Stimulated activated naive CD4-positive, alpha-beta T cell treated with Interleukin-2 at 50 U/mL for 16 hours (primary cell): ENCODE results near the gene ENOX1.
"Not testable (repeated sequence)": the region's sequence is repeated elsewhere in the genome, so short reads cannot be mapped to it uniquely, and the experiment has no call there.

ENCODE experiments used
- DNase-seq: peaks from one replicate; lab custom pipeline; 2025; lab: John Stamatoyannopoulos, UW

The ENOX1 gene

DNA sequence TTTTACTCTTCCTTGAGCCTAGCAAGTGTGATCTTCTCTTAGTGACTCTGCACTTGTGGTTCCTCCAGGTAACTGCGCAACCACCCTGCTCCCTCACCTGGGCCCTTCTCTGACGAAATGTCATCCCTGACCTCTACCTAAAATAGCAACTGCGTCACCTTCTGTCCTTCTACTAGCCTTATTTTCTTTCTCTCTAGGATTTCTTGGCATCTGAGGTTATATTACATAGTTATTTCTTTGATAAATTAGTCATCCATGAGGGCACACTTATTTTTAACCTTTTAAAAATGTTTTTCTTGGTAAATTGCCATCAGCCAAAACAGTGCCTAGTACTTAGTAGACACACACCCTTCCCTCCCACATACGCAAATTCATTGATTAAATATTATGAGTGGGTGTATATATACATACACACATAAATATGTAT lies 355.5 kb downstream of the ENOX1 start:
- DNase-seq, result no peak

DNA sequence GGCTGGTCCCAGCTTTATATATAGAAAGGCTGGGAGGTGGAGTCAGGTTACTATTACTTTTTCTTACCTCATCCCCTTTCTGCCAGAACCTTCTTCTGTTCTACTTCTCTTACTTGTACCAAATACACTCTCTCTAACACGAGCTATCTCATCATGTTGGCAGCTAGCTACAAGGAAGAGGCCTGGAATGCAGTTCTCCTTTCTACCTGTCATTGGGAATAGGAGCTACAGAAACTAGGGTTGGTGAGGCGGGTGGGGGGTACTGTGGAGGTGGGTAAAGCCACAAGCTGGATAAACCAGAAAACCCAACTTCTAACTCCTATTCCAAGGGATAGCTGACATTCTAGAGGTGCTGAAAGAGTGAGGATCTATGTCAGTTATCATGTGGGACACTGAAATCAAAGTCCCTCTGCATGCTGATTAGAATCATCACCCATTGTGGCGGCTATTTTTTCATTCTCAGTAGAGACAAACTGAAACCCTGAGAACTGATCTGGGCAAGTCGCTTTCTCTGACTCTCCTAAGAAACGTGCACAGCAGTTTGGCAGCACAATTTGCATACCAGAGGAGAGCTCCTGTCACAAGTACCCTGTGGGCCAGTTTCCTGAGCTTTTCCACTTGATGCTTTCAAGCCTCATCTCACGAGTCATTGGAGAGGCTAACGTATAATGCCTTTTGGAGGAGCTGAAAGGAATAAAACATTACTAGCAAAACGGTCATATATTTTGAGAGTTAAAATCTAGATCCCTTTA lies 358.1 kb downstream of the ENOX1 start:
- no peak for DNase-seq

DNA sequence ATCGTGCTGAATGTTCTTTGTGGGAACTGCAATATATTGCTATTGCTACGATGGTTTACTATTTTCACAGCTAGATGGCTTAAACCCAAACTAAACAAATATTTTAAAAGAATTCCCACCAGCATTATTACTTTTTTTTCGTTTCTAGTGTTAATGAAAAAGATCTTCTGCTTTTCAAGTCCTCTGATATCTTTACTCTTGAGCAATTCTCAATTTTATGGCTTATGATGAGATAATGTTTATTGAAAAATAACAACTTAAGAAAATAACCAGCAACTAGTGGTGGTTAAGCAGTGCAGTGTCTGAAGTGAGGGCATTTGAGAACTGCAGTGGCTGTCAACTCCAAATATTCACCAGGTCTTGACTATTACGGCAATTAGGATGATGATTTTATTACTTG lies 360.4 kb downstream of the ENOX1 start:
- no peak for DNase-seq

DNA sequence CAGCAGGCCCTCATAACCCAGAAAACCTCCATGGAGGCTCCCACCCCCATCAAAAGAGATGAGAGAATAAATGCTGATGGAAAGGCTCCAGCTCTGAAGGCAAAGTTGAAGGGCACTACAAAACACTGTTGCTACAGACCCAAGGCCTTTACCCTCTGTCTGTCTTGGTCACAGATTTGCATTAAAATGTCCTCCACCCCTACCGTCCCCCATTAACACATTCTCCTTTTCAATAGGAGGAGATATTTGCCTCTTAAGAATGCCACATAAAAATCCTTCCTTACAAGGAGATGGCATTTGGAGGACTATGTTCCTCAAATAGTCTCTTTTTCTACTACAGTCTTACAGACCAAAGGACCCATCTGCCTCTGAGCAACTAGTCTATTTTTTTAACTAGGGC lies 361.5 kb downstream of the ENOX1 start:
- no peak for DNase-seq

DNA sequence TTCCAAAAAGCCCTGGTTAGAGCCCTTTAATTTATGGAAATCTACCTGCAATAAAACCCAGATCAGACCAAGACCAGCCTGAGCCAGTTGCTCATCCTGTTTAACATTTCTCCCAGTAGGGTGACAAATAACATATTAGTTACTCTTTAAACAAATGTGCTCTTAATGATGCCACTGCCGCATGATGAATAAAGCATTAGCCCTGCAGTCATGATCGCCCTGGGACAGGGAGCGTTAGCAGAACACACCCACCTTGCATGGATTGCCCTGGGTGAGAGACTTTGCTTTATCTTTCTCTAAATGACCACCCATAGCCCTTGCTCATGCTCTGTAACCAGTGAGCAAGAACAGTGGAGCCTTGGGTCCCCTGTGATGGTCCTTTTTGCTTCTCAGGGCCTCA lies 362.4 kb downstream of the ENOX1 start:
- no peak for DNase-seq

DNA sequence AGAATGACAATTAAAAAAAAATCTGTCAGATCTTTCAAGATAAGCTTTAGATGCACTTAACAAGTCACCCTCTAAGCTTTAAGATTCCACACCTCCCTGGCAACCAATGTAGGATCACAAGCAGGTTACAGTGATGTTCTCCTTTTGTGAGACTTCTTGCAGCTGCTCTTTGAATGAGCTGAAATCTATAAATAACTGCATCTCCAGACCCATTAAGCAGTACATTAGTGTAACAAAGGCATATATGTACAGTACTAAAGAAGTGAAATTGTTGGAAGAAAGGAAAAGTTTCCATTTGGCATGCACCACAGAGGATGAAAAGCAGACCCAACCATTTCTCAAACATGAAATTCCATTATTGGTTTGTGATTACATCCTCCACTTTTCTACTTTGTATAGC lies 364.7 kb downstream of the ENOX1 start:
- DNase-seq, result no peak

DNA sequence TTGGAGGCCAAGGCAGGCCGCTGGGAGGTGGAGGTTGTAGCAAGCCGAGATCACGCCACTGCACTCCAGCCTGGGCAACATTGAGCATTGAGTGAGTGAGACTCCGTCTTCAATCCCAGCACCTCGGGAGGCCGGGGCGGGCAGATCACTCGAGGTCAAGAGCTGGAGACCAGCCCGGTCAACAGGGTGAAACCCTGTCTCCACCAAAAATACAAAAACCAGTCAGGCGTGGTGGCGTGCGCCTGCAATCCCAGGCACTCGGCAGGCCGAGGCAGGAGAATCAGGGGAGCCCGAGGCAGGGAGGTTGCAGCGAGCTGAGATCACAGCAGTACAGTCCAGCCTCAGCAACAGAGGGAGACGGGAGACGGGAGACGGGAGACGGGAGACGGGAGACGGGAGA lies 369.9 kb downstream of the ENOX1 start:
- DNase-seq, result not testable (repeated sequence)

DNA sequence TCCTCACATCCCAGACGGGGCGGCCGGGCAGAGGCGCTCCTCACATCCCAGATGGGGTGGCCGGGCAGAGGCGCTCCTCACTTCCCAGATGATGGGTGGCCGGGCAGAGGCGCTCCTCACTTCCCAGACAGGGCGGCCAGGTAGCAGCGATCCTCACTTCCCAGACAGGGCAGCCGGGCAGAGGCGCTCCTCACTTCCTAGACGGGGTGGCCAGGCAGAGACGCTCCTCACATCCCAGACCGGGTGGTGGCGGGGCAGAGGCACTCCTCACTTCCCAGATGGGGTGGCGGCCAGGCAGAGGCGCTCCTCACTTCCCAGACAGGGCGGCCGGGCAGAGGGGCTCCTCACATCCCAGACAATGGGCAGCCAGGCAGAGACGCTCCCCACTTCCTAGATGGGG lies 370.4 kb downstream of the ENOX1 start:
- DNase-seq, result not testable (repeated sequence)

DNA sequence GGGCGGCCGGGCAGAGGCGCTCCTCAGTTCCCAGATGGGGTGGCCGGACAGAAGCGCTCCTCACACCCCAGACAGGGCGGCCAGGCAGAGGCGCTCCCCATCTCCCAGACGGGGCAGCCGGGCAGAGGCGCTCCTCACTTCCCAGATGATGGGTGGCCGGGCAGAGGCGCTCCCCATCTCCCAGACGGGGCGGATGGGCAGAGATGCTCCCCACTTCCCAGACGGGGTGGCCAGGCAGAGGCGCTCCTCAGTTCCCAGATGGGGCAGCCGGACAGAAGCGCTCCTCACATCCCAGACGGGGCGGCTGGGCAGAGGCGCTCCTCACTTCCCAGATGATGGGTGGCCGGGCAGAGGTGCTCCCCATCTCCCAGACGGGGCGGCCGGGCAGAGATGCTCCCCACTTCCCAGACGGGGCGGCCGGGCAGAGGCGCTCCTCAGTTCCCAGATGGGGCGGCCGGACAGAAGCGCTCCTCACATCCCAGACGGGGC lies 370.8 kb downstream of the ENOX1 start:
- DNase-seq, result not testable (repeated sequence)

DNA sequence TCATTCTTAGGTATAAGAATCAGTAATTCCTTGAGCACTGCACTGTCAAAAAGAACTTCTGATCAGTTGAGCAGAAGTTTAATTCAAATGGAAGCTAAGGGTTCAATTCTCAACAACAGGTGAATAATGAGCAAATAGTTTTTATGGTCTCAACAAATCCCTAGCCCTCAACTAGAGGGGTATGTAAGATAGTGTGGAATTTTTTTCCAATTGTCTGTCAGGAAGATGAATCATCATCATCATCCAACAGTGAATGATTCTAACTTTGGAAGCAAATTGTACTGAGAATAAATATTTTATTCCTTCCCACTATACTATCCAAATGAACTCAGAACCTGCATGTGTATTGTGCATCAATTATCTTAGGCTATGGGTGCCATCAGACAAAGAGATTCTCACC lies 372.7 kb downstream of the ENOX1 start:
- no peak for DNase-seq

DNA sequence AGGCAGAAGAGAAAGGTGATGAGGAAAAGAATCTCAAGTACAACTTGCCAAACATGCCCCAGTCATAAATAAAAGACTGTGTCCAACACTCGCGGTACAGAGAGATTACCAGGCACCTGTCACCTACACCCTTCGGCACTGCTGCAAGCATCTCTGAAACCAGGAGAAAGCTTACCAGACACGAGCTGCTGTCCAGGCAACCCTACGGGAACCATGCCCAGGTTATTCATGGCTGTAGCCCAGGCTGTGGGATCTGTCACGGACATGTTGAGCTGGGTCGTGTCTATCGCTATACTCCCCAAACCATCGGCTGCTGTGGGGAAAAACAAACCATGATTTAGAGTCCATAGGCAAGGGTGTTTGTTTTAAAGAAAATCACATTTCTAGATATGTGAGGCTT lies 375.0 kb downstream of the ENOX1 start:
- no peak for DNase-seq

DNA sequence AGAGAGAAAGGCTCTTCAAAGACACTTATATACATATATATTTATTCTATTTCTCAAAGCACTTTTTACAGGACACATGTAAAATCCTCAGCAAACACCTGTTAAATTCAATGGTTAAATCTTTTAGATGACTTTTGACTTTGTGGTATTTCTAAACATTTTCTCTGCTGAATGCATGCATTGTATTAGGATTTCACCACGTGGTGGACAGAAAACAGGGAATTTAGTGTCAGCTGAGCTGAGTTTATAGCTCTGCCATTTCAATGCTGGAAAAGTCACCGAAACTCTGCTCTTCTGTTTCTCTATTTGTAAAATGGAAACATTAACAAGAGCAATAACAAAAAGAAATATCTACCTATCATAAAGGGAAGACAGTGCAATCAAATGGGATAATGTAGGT lies 375.6 kb downstream of the ENOX1 start:
- DNase-seq, result no peak

DNA sequence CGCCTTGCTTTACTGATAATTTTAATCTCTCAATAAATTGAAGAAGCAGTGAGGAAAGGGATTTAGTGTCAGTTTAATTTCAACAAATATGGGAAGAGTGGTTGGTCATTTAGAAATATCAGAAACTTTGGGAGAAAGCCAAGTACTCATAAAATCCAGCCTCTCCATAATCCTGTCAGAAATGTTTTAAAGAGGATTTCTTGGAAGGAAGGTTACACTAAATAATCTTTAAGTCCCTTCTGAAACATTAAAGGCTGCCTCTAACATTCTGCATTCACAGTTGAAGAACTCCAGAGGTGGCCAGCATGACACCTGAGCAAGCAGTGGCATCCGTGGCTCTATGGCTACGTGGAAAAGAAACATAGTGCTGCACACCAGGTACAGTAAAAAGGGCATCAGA lies 378.5 kb downstream of the ENOX1 start:
- no peak for DNase-seq

DNA sequence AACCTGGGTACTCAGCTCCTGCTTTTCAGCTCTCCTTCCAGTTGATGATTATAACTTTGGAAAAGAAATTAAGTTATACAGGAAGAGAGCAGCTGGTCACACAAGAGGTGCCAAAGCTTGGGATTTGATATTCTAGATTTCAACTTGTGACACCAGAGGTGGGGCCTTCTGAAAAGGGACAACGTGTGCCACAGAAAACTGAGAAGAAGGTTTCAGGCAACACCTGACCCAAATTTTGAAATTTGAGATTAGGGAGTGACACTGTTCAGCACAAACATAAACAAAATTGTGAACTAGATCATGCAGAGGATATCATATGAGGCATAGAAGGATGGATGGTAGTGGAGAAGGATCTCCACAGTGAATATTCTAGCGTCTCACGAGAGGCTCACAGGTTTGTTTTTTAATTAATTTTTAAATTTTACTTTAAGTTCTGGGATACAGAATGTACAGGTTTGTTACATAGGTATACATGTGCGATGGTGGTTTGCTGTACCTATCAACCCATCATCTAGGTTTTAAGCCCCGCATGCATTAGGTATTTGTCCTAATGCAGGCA lies 379.7 kb downstream of the ENOX1 start:
- DNase-seq, result no peak

DNA sequence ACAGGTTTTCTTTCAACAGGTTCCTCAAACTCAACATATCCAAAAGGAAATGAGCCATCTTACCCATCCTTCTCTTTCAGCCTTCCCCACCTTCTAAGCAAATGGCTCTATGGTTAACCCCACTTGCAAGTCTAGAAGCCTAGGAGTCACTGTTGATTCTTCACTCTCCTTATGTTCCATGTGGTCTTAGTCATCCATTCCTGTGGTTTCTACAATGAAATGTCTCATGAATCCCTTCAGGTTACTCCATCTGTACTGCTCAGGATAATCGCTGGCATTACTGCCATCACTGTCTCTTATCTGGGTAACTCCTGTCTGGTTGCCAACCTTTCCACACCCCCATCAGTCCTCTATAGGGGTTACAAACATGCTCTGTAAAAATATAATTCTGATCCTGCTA lies 381.3 kb downstream of the ENOX1 start:
- no peak for DNase-seq

DNA sequence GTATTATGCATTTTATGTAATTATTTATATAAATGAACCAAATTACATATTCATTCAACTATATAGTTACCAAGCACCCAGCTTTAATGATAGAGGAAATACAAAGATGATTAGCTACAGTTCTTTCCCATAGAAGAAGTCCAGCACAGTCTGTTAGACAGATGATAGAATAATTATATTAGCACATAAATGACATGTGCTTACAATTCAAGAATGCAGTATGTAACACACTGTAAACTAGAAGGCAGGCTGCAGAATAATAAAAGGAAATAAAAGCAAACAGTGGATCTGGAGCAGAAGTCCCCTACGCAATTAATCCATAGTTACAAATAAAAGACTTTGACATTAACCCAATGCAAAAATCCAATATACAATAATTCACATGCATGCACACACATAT lies 384.4 kb downstream of the ENOX1 start:
- no peak for DNase-seq

DNA sequence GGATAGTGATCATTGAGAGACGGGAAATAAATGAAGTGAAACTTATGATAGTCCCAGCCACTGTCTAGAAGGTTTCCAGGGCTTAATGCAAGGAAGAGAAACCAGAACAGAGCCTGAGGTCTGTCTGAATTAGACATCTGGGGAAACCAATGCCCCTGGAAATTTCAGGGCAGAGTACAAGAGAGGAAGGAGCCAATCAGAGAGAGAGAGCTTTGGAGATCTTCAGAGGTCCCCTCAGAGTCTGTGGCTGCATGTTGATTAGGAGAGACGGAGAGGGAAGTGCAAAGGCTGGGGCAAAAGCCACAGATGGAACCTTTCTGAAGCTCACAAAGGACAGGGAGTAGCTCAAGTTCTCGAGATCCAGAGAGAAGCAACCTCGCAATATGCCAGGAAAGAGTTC lies 385.4 kb downstream of the ENOX1 start:
- DNase-seq, result no peak

DNA sequence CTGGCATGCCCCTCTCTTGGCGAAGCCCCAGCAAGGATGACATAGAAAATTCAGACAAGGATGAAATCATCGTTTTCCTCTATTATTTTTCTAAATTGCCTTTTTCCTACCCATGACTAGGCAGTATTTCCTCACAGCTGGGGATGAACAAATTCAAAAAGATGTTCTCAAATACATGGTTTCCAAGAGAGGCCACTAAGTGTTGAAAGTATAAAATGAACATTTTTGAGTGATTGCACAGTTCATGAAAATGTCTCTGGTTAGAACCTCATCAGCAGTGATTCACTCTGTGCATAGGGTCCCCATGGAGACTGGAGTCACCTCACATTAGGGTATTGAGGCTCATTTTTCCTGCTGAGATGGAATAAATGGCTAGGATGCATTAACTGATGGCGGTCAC lies 389.7 kb downstream of the ENOX1 start:
- DNase-seq, result no peak

DNA sequence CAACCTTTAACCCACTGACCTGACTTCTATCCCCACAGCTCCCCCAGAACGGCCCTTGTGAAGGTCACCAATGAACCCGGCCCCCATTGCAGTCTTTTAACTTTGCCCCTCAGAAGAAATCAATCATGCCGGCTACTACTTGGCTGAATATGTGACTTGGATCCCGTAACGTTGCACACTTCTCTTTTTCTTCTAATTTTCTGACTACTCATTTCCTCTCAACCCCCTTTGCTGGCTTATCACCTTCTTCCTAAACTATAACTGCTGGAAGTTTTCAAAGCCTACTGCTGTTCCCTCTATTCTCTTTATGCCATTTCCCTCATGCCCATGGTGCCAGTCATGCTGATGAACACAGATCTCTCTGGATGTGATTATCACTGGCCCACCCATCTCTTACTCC lies 395.7 kb downstream of the ENOX1 start:
- DNase-seq, result no peak

DNA sequence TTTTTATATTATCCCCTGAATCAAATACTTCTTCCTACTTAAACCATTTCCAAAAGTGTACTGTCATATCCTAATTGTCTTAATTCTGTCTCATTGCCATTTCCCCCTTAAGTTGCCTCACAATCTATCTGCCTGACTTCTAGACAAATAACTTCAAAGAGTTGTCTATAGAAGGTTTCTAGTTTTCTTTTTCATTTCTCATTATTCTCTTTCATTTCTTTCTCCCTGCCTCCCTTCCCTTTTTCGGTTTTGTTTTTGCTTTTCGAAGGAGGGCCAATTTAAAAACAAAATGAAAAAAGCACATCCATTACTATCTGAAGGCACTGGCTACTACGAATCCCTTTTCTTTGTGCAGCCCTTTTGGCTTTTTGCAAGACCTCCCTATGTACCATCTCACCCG lies 396.2 kb downstream of the ENOX1 start:
- no peak for DNase-seq

DNA sequence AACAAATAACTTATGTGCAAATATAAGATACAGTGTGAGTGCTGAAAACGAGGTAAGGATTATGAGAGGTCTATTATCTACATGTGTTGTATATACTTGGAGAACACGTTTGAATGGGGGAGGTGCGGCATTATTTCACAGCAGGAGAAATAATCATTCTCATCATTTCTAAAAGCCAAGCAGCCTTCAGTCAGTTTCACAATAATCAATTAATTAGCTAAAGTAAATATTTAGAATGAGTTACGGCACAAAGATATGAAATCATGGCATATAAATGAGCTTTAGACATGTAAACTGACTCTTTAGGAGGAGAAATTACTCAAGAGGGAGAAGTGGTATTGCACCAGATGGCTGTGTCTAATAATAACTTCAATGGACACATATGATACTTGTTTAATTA lies 396.8 kb downstream of the ENOX1 start:
- no peak for DNase-seq

DNA sequence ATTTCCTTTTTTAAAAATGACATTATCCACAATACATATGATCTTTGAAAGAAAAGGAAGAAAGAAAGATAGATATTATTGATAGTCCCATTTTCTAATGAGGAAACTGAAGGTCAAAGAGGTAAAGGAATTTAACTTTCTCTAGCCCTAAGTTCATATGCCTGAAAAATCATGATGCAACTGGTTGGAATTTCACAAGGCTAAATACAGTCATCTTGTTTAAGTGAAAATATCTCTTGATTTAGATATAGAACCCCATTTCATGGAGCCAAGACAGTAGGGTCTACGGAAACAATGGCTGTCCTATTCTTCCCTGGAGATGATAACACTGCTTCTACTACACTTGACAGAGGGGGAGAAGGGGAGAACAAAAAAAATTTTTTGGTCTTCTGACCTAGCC lies 397.2 kb downstream of the ENOX1 start:
- DNase-seq, result no peak

DNA sequence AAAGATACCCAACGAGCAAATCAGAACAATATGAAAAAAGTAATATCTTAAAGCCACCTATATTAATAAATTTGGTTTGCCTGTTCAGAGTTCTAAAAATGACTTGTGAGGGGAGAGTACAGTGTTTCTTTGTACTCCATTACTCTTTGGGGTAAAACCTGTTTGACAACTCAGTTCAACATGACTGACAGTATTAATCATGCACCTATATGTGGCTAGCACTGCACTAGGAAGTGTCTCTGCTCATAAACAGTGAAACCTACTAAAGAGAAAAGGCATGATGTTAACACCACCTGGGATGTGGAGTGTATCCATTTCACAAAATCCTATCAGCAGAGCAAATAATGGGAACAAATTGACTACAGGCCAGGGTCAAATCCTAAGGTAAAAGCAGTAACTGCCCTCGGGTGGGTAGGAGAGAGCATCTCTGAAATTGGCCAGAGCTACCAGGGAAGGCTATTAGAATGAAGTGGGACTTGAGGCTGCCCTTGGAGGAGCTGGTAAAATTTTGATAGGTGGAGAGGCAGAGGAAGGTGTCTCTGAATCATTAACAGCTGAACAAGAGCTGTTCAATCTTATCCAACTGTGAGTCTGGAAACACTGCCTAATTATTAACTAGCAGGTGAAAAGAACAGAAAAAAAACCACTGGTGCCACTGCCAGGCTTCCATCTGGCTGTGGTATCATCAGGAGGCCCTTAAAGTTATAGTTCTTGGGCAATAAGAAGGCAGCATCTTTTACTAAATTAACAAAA lies 398.3 kb downstream of the ENOX1 start:
- no peak for DNase-seq
